ENCODE results near the gene CCDC142.
"Not testable (repeated sequence)": the region's sequence is repeated elsewhere in the genome, so short reads cannot be mapped to it uniquely, and the experiment has no call there.

Gene CCDC142

DNA sequence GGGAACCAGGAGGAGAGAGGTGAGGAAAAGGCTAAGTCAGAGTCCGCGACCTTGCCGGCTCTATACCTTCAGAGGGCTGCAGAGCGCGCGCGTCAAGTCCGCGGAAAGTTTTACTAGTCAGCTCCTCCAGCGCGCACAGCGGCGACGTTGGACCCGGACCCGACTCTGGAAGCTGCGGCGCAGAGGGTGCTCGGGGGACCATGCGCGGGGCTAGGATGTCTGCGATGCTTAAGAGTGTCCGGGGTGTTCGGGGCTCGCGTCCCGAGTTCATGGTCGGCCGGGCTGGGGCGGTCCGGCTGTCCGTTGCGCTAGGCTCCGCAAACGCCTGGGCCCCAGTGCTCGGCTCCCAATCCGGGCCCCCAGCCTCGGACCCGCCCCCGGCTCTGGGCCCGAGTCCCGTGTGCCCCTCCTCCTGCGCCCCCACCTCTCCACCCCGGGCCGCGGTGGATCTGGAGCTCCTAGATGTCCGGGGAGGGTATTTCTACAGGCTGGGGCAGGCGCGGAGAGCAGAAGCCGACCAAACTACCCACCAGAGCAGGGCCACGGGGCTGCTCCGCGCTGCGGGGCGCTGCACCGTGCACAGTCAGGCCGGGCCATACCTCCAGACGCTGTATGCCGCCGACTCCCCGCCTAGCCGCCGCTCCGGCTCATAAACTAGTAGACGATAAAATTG lies 16.6 kb upstream of the CCDC142 start, which contains the start of gene LBX2:
TSS of gene LBX2 (minus strand) at position 337 of the 673 bp plus-strand sequence. CDS start at position 271, 66 bp downstream.
- DNase-seq = no peak

DNA sequence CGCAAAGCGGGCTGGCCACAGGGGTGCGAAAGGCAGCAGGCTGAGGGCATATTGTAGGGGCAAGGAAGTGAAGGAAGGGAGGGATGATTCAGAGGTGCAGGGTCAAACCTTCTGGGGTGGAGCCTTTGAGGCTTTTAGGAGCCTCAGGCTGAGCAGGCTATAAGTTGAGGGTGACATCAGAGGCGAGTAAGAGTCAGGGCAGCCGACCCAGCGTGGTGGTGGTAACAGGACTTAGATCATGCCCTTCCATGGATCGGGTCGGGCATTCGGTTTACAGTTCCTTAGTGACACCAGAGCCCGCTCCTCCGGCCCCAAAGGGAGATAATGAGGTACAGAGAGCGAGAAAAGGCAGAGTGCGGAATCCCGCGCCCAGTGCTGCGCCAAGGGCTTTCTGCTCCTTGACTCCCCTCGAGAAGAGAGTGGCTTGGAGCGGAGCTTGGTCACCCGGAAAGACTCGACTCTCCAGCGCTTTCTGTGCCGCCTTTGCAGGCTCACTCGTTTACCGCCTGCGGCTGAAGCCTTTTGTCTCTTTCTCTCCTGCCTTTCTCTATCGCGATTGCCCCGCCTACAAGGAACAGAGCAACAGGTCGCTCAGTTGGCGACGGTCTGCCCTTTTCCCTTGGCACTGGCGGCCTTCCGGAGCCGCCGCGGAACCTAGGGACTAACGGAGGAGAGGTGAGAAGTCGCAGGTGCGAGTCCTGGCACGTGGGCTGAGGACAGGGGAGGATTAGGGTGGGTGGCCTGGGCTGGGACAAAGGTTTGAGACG lies 15.9 kb upstream of the CCDC142 start:
- peak in 1 of 2 donors; percentile 14 for DNase-seq

DNA sequence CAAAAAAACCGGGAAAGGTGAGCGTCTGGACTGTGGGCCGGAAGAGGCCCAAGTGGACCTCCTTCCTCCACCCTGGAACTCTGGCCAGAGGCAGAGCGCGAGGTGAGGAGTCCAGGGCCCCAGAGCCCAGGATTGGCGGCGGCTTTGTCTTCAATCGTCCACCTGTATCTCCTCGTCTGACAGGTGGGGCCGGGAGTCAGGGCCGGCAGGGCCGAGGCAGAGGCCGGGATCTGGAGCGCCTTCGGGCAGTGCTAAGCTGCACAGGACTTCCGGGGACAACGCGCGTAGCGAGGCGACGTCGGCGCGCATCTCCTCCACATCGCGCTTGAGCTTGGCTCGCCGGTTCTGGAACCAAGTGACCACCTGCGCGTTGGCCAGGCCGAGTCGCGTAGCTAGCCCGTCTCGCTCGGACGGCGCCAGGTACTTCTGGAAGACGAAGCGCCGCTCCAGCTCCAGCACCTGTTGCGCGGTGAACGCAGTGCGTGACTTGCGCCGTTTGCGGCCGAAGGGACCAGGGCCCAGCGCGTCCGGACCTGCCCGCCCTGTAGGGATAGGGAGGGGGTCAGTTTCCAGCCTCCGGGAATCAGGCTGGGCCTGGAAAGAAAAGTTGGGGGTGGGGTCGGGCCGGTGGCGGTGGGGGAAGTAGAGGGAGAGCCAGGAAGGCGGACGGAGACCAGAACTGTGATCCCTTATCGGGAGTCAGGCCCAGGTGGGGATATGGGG lies 15.1 kb upstream of the CCDC142 start:
- DNase-seq = peak in 1 of 2 donors; percentile 33

DNA sequence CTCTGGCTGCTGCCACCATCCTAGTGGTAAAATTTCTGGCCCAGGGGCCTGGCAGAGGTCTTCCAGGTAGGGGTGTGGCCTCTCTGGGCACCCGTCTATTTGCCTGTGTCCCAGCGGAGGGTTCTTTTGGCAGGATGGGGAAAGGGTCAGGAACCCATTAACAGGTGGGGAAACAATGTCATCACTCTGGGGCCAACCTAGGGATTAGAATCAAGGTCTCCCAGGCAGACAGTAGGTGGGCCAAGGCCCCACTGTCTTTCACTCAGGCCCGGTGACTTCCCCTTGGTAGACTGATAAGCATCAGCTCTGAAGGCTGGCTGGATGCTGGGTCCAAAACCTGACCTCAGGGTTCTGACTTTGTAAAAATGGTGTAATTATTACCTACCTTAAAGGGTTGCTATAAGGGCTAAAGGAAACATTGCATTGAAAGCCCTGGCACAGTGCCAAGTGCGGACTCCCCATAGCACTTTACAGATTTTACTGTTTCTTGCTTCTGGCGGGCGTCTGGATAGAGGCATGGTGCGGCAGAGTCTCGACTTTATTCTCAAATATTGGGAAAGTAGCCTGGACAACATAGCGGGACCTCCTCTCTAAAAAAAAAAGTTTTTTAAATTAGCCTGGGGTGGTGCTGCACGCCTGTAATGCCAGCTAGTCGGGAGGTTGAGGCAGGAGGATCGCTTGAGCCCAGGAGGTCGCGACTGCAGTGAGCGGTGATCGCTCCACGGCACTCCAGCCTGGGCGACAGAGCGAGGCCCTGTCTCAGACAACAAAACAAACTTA lies 14.4 kb upstream of the CCDC142 start:
- no peak for DNase-seq

DNA sequence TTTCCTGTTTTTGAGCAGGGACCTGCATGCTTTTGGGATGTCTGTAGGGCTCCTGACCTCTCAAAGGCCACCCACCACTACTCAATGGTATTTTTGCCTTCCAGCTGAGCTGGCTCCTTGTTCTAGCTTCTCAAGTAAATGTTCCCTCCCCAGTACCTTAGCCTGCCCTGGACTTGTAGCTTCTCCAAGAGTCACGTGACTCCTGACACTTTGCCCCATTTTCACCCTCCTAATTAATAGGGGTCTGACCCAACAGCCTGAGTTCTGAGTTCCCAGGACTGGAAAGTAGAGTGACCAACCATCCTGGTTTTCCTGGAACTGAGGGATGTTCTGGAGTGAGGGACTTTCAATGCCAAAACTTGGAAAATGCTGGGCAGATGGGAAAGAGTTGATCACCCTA lies 12.6 kb upstream of the CCDC142 start:
- DNase-seq = no peak

DNA sequence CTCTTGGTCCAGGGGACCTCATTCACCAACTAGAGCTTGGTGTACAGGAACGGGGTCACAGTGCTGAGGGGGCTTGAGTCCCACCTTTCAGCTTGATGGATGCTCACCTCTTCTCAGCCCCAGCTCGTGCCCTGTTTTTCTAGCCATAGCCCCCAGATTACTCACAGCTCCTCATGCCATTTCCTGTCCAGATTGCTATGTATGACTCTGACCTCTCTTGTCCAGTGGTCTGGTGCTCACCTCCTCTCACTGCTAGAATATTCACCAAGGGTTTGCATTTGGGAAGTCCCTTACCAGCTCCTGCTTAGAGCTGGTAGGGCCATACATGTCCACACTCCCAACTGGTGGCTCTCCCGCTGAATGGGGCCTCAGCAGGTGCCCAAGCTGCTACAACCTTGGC lies 10.7 kb upstream of the CCDC142 start:
- DNase-seq = no peak

DNA sequence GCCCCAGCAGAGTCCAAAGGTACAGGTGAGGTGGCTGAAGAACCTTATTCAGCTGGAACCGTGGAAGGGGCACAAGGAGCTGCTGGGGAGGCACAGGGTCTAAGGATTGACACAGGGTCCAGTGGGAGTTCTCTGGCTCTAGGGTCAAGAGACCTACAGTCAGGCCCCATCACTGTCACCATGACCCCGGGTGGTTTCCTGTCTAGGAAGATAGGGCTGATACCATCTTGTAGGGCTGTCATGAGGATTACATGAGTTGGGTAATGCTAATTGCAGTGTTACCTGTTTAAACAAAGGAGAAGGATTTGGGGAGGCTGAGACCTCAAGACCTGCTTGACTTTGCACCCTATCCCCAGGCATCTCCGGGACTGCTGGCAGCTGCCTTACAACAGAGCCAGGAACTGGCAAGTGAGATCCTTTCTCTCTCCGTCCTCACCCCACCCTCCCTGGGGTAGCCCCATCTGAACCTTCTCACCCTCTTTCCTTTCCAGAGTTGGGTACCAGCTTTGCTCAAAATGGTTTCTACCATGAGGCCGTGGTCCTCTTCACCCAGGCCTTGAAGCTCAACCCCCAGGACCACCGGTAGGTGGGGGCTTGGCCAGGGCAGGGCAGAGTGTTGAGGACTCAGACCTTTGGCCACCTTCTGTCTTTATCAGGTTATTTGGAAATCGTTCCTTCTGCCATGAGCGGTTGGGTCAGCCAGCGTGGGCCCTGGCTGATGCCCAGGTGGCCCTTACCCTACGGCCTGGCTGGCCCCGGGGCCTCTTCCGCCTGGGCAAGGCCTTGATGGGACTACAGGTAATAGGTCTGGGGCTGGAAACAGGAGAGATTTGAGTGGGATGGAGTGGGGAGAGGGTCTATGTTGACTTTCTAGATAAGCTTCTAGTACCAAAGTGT lies 9.1 kb upstream of the CCDC142 start:
- DNase-seq = no peak

DNA sequence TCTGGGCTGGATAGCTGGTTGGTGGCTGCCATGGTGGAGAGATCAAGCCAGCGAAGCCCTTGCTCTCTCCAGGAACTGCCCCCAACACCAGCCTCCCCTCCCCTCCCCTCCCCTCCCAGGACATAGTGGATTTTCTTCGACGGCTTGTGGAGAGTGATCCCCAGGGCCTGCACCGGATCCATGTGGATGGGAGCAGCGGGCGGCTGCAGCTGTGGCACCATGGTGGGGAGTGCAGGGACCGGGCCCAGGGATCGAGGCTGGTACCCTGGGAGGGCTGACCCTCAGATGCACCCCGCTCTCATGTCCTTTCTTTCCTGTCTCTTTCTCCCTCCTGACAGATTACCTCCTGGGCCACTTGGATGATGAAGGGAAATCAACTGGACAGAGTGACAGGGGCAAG lies 7.1 kb upstream of the CCDC142 start:
- no peak for DNase-seq

DNA sequence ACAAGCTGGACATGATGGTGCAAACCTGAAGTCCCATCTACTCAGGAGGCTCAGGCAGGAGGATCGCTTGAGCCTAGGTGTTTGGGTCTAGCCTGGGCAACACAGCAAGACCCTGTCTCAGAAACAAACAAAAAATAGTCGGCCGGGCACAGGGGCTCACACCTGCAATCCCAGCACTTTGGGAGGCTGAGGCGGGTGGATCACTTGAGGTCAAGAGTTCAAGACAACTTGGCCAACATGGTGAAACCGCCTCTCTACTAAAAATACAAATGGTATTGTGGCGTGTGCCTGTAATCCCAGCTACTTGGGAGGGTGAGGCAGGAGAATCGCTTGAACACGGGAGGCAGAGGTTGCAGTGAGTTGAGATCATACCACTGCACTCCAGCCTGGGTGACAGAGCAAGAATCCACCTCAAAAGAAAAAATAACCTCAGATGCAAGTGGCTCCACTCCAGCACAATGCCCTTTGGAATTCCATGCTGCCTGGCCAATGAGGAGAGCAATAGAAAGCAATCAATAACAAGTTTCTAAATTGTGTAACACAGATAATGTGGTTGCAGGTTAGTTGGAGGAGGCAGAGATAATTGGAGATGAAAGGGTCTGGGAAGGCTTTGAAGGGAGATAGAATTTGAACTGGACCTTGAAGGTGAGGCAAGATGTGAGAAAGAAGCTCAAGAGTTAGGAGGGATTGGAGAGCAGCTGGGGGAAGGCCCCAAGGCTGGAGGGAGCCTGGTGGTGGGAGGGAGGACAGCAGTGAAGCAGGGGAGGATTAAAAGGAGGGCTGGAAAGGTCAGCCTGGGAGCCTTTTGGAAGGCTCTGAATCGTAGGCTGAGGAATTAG lies 6.1 kb upstream of the CCDC142 start:
- DNase-seq = no peak

DNA sequence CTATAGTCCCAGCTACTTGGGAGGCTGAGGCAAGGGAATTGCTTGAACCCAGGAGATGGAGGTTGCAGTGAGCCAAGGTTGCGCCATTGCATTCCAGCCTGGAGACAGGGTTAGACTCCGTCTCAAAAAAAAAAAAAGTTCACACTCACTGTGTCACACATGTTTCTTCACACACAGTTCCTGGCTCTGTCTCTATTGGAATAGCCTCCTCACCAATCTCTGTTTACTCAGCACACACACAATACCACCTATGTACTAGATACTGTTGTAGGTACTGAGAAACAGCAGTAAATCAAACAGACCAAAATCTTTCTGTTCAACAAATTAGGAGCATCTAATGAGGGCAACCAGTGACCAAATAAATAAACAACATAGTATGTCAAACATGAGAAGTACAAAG lies 3.3 kb upstream of the CCDC142 start:
- no peak for DNase-seq

DNA sequence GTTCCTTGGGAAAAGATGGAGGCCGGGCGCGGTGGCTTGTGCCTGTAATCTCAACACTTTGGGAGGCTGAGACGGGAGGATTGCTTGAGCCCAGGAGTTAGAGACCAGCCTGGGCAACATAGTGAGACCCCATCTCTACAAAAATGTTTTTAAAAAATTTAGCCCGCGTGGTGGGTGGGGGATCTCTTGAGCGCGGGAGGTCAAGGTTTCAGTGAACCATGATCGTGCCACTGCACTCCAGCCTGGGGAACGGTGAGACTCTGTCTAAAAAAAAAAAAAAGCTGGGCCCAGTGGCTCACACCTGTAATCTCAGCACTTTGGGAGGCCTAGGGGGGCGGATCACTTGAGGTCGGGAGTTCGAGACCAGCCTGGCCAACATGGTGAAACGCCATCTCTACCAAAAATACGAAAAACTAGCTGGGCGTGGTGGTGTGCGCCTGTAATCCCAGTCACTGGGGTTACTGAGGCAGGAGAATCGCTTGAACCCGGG lies 922 bp upstream of the CCDC142 start:
- DNase-seq = not testable (repeated sequence)

DNA sequence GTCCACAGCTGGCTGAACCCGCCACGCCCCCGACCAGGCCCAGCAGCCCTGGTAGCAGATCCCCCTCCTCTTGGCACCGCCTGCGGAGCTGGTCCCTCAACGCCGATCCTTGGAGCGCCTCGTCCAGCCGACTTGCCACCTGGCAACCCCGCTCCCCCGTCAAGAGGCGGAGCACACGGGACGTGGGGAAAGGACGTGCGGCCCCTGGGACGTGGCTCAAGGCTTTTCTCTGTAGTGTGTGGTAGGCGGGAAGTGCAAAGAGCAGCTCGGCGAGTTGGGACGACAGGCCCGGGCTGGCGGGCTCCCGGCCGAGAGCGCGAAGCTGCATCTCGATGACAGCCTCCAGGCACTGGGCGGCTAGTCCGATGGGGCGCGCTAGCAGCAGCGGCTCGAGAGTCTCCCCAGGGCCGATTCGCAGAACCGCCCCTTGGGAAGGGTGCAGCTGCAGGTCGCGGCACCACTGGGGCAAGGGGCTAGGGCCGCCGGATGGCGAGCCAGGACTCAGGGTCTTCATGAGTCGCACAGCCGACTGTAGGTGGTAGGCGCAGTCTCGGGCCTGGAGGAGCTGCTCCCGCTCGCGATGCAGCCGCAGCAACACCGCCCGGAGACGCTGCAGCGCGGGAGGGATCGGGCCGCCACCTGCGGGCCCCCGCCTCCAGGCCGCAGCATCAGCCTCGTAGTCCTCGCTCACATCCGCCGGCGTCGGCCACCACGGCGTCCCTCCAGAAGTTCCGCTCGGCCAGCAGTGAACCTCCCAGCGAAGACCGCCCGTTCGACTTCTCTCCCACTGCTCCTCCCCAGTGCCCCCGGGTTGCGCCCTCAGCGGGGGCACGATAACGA lies 617 bp downstream of the CCDC142 start:
- DNase-seq = peak; percentile 47 to 70

DNA sequence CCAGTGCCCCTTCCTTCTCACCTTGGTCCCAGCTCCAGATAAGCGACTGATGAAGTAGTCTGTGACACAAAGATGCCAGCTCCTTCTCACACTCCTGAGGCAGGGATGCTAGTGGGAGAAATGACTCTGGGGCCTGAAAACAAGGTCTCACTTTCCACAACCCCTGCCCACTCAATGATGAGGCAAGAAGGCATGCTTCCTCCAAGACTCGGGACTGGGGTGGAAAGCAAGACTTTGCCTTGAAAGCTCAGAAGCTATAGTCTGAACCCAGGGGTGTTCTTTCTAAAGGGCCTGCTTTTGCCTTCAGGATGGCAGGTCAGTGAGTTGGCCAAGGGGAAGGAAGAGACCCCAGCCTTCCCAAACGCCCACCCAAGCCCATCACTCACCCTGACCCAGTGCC lies 1.4 kb downstream of the CCDC142 start:
- DNase-seq = no peak

DNA sequence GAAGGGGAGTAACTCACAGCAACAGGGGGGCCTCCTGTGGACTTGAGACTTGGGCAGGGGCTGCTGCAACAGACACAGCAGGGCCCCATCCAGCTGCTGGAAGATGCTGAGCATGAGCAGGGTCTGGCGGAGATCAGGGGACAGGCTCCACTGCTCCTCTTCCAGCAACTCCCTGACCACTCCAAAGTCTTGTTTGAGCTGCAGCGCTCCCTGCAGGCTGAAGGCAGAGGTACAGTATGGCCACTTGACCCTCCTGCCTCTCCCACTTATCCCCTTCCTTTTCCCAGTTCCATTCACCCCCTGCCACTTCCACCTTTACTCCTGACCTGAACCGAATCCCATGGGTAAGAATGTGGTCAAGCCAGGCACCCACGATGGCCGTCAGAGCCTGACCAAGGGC lies 7.9 kb downstream of the CCDC142 start:
- DNase-seq = no peak

DNA sequence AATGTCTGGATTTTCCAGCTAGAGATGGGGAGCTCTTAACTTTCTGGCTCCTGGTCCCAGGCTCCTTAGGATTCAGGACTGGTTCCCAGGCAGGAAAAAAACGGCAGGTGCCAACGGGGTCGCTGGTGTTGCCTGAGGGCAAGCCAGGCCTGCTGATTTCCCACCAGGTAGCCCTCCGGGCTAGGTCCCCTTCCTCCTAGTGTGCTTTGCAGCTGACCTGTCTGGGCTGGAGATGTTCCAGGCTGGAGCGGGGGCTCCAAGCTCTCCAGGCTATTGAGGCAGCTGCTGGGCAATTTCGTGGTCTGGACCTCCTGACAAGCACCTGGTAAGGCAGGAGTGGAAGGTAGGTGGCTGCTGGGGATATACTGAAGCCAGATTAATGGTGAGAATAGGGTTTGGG lies 8.3 kb downstream of the CCDC142 start:
- no peak for DNase-seq

DNA sequence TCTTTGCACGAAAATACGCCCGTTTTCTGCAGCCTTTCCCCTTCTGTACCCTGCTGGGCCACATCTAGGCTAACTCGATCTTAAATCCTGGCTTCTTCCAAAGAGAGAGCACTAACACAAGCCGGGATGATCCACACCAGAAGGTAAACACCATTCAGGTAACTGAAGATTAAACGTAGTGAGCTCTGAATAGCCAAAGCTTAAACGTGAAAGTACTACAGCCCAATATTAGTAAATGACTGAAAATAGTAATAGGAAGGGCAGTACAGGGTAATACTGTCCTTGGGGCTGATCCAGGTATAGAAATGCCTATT lies 9.9 kb downstream of the CCDC142 start:
- DNase-seq = no peak

DNA sequence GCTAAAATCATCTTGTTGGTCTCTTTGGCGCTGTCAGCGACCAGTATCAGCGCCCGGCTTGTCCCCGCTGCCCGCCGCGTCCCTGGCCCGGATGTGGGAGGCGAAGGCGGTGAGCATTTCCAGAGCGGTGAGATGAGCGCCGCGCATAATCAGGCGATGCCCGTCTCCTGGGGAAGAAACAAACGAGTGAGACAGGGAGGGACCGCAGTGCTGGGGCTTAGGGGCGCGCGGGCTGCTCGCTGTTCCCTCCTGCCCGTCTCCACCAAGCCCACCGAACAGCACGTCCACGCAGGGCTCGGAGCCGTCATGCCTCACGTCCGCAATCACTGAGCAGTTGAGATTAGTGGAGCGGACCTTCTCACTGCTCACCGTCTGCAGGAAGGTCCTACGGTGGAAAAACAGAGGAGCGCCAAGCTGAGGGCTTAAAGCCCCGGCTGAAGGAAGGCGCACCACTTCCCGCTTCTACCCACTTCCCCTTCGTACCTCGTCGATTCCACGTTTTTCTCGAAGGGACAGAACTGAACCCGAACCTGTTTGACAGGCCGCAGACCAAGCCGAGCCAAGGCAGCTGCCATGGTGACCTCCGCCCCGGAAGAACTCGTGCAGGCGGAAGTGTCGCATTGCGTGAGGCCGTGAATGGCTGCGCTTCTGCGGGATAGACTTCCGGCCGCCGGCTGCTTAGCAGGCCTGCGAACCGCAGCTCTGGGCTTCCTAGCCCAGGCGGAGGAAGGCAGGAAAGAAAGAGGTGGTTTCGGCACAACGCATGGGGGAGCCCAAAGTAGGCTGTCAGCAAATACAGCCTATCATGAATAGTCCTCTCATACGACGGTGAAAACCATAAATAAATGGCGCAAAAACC lies 10.5 kb downstream of the CCDC142 start, which contains the start of gene MRPL53:
TSS of gene MRPL53 (minus strand) at position 595 of the 859 bp plus-strand sequence. CDS start at position 575, 20 bp downstream.
- peak; percentile 94 to 96 for DNase-seq

DNA sequence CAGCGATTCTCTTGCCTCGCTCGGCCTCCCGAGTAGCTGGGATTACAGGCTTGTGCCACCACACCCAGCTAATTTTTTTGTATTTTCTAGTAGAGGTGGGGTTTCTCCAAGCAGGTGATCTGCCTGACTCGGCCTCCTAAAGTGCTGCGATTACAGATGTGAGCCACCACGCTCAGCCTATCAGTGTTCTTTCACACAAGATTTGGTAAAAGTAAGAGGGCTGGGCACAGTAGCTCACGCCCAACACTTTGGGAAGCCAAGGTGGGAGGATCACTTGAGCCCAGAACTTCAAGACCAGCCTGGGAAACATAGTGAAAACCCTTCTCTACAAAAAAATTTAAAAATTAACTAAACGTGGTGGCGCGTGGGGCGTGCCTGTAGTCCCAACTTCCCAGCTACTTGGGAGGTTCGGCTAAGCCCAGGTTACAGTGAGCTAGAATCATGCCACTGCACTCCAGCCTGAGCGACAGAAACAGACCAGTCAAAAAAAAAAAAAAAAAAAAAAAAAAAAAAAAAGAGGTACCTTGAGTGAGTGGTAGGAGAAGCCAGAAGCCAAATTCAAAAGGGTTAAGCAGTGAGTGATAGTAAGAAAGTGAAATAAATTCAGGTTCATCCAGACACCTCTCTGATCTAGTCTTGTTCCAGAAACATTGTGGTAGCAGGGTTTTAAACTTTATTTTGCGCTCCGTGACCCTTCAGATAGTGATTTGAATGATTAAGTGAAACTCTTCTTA lies 11.3 kb downstream of the CCDC142 start:
- DNase-seq = no peak
